ENCODE data around the gene POLDIP2. TPM values are rescaled to one million over a fixed set of nuclear protein-coding genes. Genes with fewer than 3 reads are reported as not detected.

POLDIP2 gene
- total and polyA plus RNA-seq, 9 of the 15 experiments (the other 6 are each of a cell fraction or from before 2014, with no cell fraction given), result 22.0 to 137 (median 104) TPM

DNA sequence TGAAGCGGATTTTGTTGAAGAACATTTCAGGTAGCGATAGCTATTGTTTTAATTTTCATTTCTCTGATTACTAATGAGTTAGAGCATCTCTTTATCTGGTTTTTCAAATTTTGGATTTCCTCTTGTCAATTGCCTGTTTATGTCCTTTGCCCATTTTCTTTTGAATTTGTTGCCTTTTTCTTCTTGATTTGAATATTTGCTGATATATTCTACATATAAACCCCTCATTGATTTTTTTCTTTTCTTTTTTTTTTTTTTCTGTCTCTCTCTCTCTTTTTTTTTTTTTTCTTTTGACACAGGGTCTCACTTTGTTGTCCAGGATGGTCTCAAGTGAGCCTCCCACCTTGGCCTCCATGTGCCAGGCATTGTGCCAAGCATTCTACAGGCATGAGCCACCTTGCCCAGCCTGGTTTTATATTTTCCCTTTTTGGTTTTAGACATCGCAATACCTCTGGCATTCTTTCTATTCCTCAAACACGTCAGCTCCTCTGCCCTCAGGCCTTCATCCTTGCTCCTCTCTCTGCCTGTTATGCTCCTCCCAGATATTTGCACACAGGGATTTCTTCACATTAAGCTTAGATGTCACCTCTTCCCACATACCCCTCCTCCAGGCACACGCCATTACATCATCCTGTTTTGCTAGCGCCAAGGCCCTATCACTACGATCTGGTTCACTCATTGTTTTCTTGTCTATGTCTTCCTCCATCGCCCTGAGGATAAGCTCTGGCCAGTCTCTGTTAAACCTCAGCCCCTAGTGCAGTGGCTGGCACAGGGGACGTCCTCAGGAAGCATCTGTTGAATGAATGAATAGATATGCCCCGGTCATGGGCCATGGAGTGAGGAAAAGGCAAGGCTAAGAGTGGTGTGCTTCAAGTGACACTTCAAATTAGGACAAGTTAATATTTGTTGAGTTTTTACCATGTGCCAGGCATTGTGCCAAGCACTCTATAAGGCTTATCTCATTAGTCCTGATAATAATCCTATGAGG lies 22.8 kb upstream of the POLDIP2 start (continued):
- TF ChIP-seq JUN (IDR thresholded peaks at IDR 0.05; ENCODE audit: borderline replicate concordance, low read depth, low read length) (peak; percentile 28; the same call in 1 of the 2 replicates), JUN (CRISPR knock-in tag; IDR thresholded peaks at IDR 0.05; ENCODE audit: borderline replicate concordance) (no peak), KDM5B (IDR thresholded peaks at IDR 0.05; ENCODE audit: insufficient replicate concordance, low read depth, low read length) (no peak), PCBP1 (IDR thresholded peaks at IDR 0.05; ENCODE audit: low read depth, low read length, poor library complexity, severe bottlenecking) (no peak), KLF10 (CRISPR knock-in tag; IDR thresholded peaks at IDR 0.05) (no peak), RCOR1 (IDR thresholded peaks at IDR 0.05; ENCODE audit: borderline replicate concordance in 1 of 2, low read depth in 2 of 2, low read length in 2 of 2) (peak in 1 of 2 experiments; percentile 31; a peak in 1 of 4 replicates), JUND (IDR thresholded peaks at IDR 0.05; ENCODE audit: borderline replicate concordance, low read depth, low read length) (peak; percentile 54; the same call in 1 of the 2 replicates), JUND (tag; IDR thresholded peaks at IDR 0.05; ENCODE audit: borderline replicate concordance, low read depth, low read length) (peak; percentile 69; the same call in 1 of the 3 replicates), ZNF12 (CRISPR knock-in tag; IDR thresholded peaks at IDR 0.05) (no peak), CEBPG (CRISPR knock-in tag; IDR thresholded peaks at IDR 0.05) (peak; percentile 54; the same call in 1 of the 2 replicates), CEBPG (tag; conservative IDR thresholded peaks at IDR 0.05 in 1 of 2, IDR thresholded peaks at IDR 0.05 in 1 of 2) (peak; percentile 85 to 95)
- TF ChIP-seq, protein P1, sequence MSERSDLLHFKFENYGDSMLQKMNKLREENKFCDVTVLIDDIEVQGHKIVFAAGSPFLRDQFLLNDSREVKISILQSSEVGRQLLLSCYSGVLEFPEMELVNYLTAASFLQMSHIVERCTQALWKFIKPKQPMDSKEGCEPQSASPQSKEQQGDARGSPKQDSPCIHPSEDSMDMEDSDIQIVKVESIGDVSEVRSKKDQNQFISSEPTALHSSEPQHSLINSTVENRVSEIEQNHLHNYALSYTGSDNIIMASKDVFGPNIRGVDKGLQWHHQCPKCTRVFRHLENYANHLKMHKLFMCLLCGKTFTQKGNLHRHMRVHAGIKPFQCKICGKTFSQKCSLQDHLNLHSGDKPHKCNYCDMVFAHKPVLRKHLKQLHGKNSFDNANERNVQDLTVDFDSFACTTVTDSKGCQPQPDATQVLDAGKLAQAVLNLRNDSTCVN (CRISPR knock-in tag; IDR thresholded peaks at IDR 0.05), result no peak
- TF ChIP-seq, protein P2, sequence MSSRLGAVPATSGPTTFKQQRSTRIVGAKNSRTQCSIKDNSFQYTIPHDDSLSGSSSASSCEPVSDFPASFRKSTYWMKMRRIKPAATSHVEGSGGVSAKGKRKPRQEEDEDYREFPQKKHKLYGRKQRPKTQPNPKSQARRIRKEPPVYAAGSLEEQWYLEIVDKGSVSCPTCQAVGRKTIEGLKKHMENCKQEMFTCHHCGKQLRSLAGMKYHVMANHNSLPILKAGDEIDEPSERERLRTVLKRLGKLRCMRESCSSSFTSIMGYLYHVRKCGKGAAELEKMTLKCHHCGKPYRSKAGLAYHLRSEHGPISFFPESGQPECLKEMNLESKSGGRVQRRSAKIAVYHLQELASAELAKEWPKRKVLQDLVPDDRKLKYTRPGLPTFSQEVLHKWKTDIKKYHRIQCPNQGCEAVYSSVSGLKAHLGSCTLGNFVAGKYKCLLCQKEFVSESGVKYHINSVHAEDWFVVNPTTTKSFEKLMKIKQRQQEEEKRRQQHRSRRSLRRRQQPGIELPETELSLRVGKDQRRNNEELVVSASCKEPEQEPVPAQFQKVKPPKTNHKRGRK (tag; IDR thresholded peaks at IDR 0.05), result peak; percentile 93
- TF ChIP-seq, protein P3, sequence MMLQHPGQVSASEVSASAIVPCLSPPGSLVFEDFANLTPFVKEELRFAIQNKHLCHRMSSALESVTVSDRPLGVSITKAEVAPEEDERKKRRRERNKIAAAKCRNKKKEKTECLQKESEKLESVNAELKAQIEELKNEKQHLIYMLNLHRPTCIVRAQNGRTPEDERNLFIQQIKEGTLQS (IDR thresholded peaks at IDR 0.05), result peak; percentile 85
- TF ChIP-seq, protein P3 (CRISPR knock-in tag; conservative IDR thresholded peaks at IDR 0.05), result no peak

Measured in K562 (cell line).